H9 (cell line): ENCODE data around the gene CEP350. TPM values are rescaled to one million over a fixed set of nuclear protein-coding genes. Genes with fewer than 3 reads are reported as not detected.
"Not testable (repeated sequence)": the region's sequence is repeated elsewhere in the genome, so short reads cannot be mapped to it uniquely, and the experiment has no call there.

ENCODE experiments used
- DNase-seq: peaks from one replicate; pipeline ENCODE4 v3.0.0-alpha.2; 2017
- H2AFZ ChIP-seq: one replicate; pipeline ENCODE4 v1.6.1; 2013; ENCODE audit warnings: mild to moderate bottlenecking, low read length, control low read depth, moderate library complexity
- H2AK5ac ChIP-seq: 2 replicates; pipeline ENCODE4 v1.6.1; 2013; ENCODE audit warnings: low read length, control low read depth, mixed read lengths; ENCODE audit not compliant: insufficient read length
- H2BK120ac ChIP-seq: one replicate; pipeline ENCODE4 v1.6.1; 2013; ENCODE audit warnings: low read depth, mild to moderate bottlenecking, low read length, control low read depth, inconsistent platforms; ENCODE audit not compliant: poor library complexity, severe bottlenecking
- H2BK12ac ChIP-seq: 2 replicates; pipeline ENCODE4 v1.6.1; 2013; ENCODE audit warnings: low read length, control low read depth, mixed read lengths, low read depth; ENCODE audit not compliant: insufficient read length
- H2BK15ac ChIP-seq: 2 replicates; pipeline ENCODE4 v1.6.1; 2013; ENCODE audit warnings: low read depth, low read length, control low read depth
- H2BK20ac ChIP-seq: one replicate; pipeline ENCODE4 v1.6.1; 2013; ENCODE audit warnings: low read depth, mild to moderate bottlenecking, low read length, control low read depth, inconsistent platforms; ENCODE audit not compliant: poor library complexity, severe bottlenecking
- H2BK5ac ChIP-seq: 2 replicates; pipeline ENCODE4 v1.6.1; 2013; ENCODE audit warnings: low read length, control low read depth, mixed read lengths; ENCODE audit not compliant: insufficient read length
- H3K14ac ChIP-seq: 2 replicates; pipeline ENCODE4 v1.6.1; 2013; ENCODE audit warnings: low read length, control low read depth; ENCODE audit not compliant: insufficient read depth
- H3K18ac ChIP-seq: 2 replicates; pipeline ENCODE4 v1.6.1; 2013; ENCODE audit warnings: low read depth, mild to moderate bottlenecking, mixed read lengths, low read length, control low read depth; ENCODE audit not compliant: insufficient read length
- H3K23ac ChIP-seq: 2 replicates; pipeline ENCODE4 v1.6.1; 2013; ENCODE audit warnings: low read length, control low read depth, mixed read lengths, low read depth; ENCODE audit not compliant: insufficient read length
- H3K23me2 ChIP-seq: 2 replicates; pipeline ENCODE4 v1.6.1; 2013; ENCODE audit warnings: low read depth, mild to moderate bottlenecking, mixed read lengths, low read length, control low read depth; ENCODE audit not compliant: insufficient read length, poor library complexity, severe bottlenecking
- H3K27ac ChIP-seq: 2 replicates; pipeline ENCODE4 v1.5.1; 2013; ENCODE audit warnings: low read length, control low read depth, mixed read lengths, low read depth; ENCODE audit not compliant: insufficient read length
- H3K27me3 ChIP-seq: 2 replicates; pipeline ENCODE4 v1.6.1; 2013; ENCODE audit warnings: low read length, control low read depth, inconsistent platforms; ENCODE audit not compliant: insufficient read depth
- H3K4ac ChIP-seq: 2 replicates; pipeline ENCODE4 v1.6.1; 2013; ENCODE audit warnings: low read depth, mild to moderate bottlenecking, control low read depth, inconsistent platforms, low read length, moderate library complexity
- H3K4me1 ChIP-seq: 2 replicates; pipeline ENCODE4 v1.6.1; 2013; ENCODE audit warnings: low read length, control low read depth, inconsistent platforms; ENCODE audit not compliant: insufficient read depth
- H3K4me2 ChIP-seq: 2 replicates; pipeline ENCODE4 v1.6.1; 2013; ENCODE audit warnings: low read length, control low read depth, mixed read lengths; ENCODE audit not compliant: insufficient read length, insufficient read depth
- H3K56ac ChIP-seq: 2 replicates; pipeline ENCODE4 v1.6.1; 2013; ENCODE audit warnings: low read depth, mild to moderate bottlenecking, mixed read lengths, low read length, control low read depth; ENCODE audit not compliant: insufficient read length
- H3K79me1 ChIP-seq: 2 replicates; pipeline ENCODE4 v1.6.1; 2013; ENCODE audit warnings: low read depth, mild to moderate bottlenecking, moderate library complexity, low read length, control low read depth, inconsistent platforms; ENCODE audit not compliant: insufficient read depth, poor library complexity, severe bottlenecking
- H3K79me2 ChIP-seq: 2 replicates; pipeline ENCODE4 v1.6.1; 2013; ENCODE audit warnings: low read length, control low read depth, inconsistent platforms; ENCODE audit not compliant: insufficient read depth
- H3K9ac ChIP-seq: 2 replicates; pipeline ENCODE4 v1.6.1; 2013; ENCODE audit warnings: low read length, control low read depth, mixed read lengths; ENCODE audit not compliant: insufficient read length; ENCODE audit errors: extremely low read depth
- H3K9me3 ChIP-seq: one replicate; pipeline ENCODE4 v1.6.1; 2013; ENCODE audit warnings: low read depth, low read length, inconsistent platforms; ENCODE audit not compliant: control insufficient read depth
- H3T11ph ChIP-seq: one replicate; pipeline ENCODE4 v1.6.1; 2013; ENCODE audit warnings: mild to moderate bottlenecking, low read length, control low read depth, inconsistent platforms
- H4K20me1 ChIP-seq: one replicate; pipeline ENCODE4 v1.6.1; 2013; ENCODE audit not compliant: control insufficient read depth, insufficient read length, insufficient read depth
- H4K5ac ChIP-seq: 2 replicates; pipeline ENCODE4 v1.6.1; 2013; ENCODE audit warnings: low read depth, mild to moderate bottlenecking, mixed read lengths, low read length, control low read depth; ENCODE audit not compliant: insufficient read length
- H4K8ac ChIP-seq: replicated peaks from 2 replicates; pipeline ENCODE4 v1.6.1; 2013; ENCODE audit warnings: low read length, control low read depth, mixed read lengths, low read depth; ENCODE audit not compliant: insufficient read length
- H4K91ac ChIP-seq: 2 replicates; pipeline ENCODE4 v1.6.1; 2013; ENCODE audit warnings: low read depth, mild to moderate bottlenecking, moderate library complexity, mixed read lengths, low read length, control low read depth; ENCODE audit not compliant: insufficient read length
- H3K27ac Mint-ChIP-seq, 3 experiments: 2 replicates in 2 of 3; 3 replicates in 1 of 3; pipeline ENCODE4 v1.8.0; 2020 to 2021; ENCODE audit warnings: mixed read lengths in 3 of 3, mild to moderate bottlenecking in 1 of 3, moderate library complexity in 1 of 3
- H3K27me3 Mint-ChIP-seq: 2 replicates; pipeline ENCODE4 v1.8.0; 2021; ENCODE audit warnings: low read depth, mild to moderate bottlenecking, moderate library complexity, mixed read lengths
- H3K36me3 Mint-ChIP-seq, 3 experiments: 2 replicates in 2 of 3; 3 replicates in 1 of 3; pipeline ENCODE4 v1.8.0; 2020 to 2021; ENCODE audit warnings: low read depth in 3 of 3, mixed read lengths in 3 of 3; ENCODE audit not compliant: insufficient read depth in 1 of 3
- H3K4me1 Mint-ChIP-seq, 2 experiments: 2 replicates each; pipeline ENCODE4 v1.8.0; 2020; ENCODE audit warnings: mixed read lengths in 2 of 2
- H3K4me3 Mint-ChIP-seq, 2 experiments: 2 replicates in 1 of 2; 3 replicates in 1 of 2; pipeline ENCODE4 v1.8.0; 2020 to 2021; ENCODE audit warnings: mild to moderate bottlenecking in 2 of 2, mixed read lengths in 2 of 2, moderate library complexity in 1 of 2
- H3K9me3 Mint-ChIP-seq, 2 experiments: 2 replicates in 1 of 2; 3 replicates in 1 of 2; pipeline ENCODE4 v1.8.0; 2020; ENCODE audit warnings: mild to moderate bottlenecking in 2 of 2, mixed read lengths in 2 of 2, moderate library complexity in 1 of 2
- WGBS: extraction: QIAGEN DNeasy Blood & Tissue Kit; methylation state at CpG from one replicate; pipeline ENCODE4 v1.1.7; 2013; ENCODE audit warnings: missing lambda C conversion rate, low lambda C conversion rate, mixed read lengths; ENCODE audit not compliant: insufficient read length; ENCODE audit errors: extremely low coverage; 5-methylcytosine and 5-hydroxymethylcytosine counted together
- total RNA-seq: library from RNA; stranded (reverse); gene quantifications from 2 replicates; pipeline ENCODE4 v1.2.1, GENCODE V29; 2021
- TF ChIP-seq, protein P1 (sequence below): fragments of 200-600 bp; sonication (generic); conservative IDR thresholded peaks from 3 replicates; pipeline ENCODE4 v1.8.0; 2021; ENCODE audit warnings: antibody characterized with exemption, mild to moderate bottlenecking

CEP350 gene
- total RNA-seq, 1 experiment from 2014 or later: 39.2 TPM

DNA sequence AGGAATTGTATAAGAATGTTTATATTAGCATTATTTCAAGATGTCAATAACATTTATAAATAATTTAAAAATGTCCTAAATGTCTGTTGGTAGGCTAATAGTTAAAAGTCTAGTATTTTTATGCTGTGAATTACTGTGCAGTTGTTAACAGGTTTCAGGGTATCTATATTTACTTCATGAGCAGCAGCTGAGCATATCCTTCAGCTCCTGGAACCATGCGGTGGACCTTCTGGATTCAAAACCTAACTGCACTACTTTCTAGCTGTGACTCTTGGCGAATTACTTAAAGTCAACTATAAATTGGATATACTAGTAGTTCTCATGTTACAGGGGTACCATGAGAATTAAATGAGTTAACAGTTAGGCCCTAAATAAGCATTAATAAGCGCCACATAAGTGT, 3.7 kb downstream of the CEP350 start:
- no peak overlapping the region for H4K8ac ChIP-seq
- no peak for DNase-seq
- H3K4me1 ChIP-seq: no peaks in the 10 kb centered on the region
- TF ChIP-seq, protein P1, sequence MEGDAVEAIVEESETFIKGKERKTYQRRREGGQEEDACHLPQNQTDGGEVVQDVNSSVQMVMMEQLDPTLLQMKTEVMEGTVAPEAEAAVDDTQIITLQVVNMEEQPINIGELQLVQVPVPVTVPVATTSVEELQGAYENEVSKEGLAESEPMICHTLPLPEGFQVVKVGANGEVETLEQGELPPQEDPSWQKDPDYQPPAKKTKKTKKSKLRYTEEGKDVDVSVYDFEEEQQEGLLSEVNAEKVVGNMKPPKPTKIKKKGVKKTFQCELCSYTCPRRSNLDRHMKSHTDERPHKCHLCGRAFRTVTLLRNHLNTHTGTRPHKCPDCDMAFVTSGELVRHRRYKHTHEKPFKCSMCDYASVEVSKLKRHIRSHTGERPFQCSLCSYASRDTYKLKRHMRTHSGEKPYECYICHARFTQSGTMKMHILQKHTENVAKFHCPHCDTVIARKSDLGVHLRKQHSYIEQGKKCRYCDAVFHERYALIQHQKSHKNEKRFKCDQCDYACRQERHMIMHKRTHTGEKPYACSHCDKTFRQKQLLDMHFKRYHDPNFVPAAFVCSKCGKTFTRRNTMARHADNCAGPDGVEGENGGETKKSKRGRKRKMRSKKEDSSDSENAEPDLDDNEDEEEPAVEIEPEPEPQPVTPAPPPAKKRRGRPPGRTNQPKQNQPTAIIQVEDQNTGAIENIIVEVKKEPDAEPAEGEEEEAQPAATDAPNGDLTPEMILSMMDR: no peak
- no peak overlapping the region for H2BK20ac ChIP-seq
- no peak overlapping the region for H4K91ac ChIP-seq
- no peak overlapping the region for H2BK12ac ChIP-seq
- H4K5ac ChIP-seq: no peak overlapping the region
- H3K27me3 ChIP-seq: no peaks in the 10 kb centered on the region
- no peak overlapping the region for H3K56ac ChIP-seq
- H3K18ac ChIP-seq: no peak overlapping the region
- no peak overlapping the region for H3K27ac ChIP-seq
- H2BK15ac ChIP-seq: no peak overlapping the region
- Mint-ChIP-seq H3K4me1 (peaks cover 16 to 20% of the 10 kb centered on the region in 2 experiments), H3K36me3 (peaks cover 3 to 8% (median 5%) of the 10 kb centered on the region in 3 experiments; a peak in 4 of 7 replicates), H3K9me3 (no peaks in the 10 kb centered on the region), H3K4me3 (no peak overlapping the region), H3K27ac (no peak overlapping the region), H3K27me3 (no peaks in the 10 kb centered on the region)
- WGBS: no CpG with 5 or more reads among the region's 3 CpGs
- H2AK5ac ChIP-seq: no peak overlapping the region
- peaks cover 3% of the 10 kb centered on the region for H3K23me2 ChIP-seq
- no peak overlapping the region for H3T11ph ChIP-seq
- H2BK120ac ChIP-seq: no peak overlapping the region
- H3K4ac ChIP-seq: no peak overlapping the region
- no peak overlapping the region for H2BK5ac ChIP-seq
- H3K79me1 ChIP-seq: peaks cover 3% of the 10 kb centered on the region
- H3K79me2 ChIP-seq: peaks cover 14% of the 10 kb centered on the region; the same call in 1 of the 2 replicates
- H3K9me3 ChIP-seq: no peaks in the 10 kb centered on the region
- H2AFZ ChIP-seq: no peak overlapping the region
- no peak overlapping the region for H3K9ac ChIP-seq
- no peaks in the 10 kb centered on the region for H4K20me1 ChIP-seq
- no peak overlapping the region for H3K14ac ChIP-seq
- H3K4me2 ChIP-seq: no peak overlapping the region
- H3K23ac ChIP-seq: no peak overlapping the region

DNA sequence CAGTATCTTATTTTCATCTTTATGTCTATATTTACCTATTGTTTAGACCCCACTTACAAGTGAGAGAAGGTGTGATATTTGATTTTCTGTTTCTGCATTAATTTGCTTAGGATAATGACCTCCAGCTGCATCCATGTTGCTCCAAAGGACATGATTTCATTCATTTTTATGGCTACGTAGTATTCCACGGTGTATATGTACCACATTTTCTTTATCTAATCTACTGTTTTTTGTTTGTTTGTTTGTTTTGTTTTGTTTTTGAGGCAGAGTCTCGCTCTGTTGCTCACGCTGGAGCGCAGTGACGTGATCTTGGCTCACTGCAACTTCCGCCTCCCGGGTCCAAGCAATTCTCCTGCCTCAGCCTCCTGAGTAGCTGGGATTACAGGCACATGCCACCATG, 7.6 kb downstream of the CEP350 start:
- H3K27ac Mint-ChIP-seq, H2BK15ac ChIP-seq, H3K9ac ChIP-seq, H4K91ac ChIP-seq, H2BK12ac ChIP-seq, H3K18ac ChIP-seq, DNase-seq, H3K27ac ChIP-seq, H3K27me3 ChIP-seq, H4K8ac ChIP-seq, H3K9me3 Mint-ChIP-seq, H3K4me2 ChIP-seq, H3K4ac ChIP-seq, H2BK120ac ChIP-seq, H3K27me3 Mint-ChIP-seq, H3K9me3 ChIP-seq, H4K20me1 ChIP-seq, H2BK5ac ChIP-seq, H3K23ac ChIP-seq, H3K36me3 Mint-ChIP-seq, H3T11ph ChIP-seq, H3K23me2 ChIP-seq, H4K5ac ChIP-seq, H2AK5ac ChIP-seq, H3K4me3 Mint-ChIP-seq, H3K56ac ChIP-seq, H2BK20ac ChIP-seq, H2AFZ ChIP-seq, H3K14ac ChIP-seq, H3K4me1 ChIP-seq: not testable (repeated sequence)
- WGBS: no CpG with 5 or more reads among the region's 8 CpGs
- peaks cover 10% of the 10 kb centered on the region for H3K79me1 ChIP-seq
- H3K79me2 ChIP-seq: peaks cover 10% of the 10 kb centered on the region; the same call in 1 of the 2 replicates
- peaks cover 23 to 24% of the 10 kb centered on the region in 2 experiments for H3K4me1 Mint-ChIP-seq
